GM04503 (cell line): ENCODE data around the gene TAF1B.

Experiments
- DNase-seq: peaks from one replicate; pipeline ENCODE4 v3.0.0-alpha.2; 2012; ENCODE audit warnings: low read depth

The TAF1B gene

GRCh38 chr2:9808334-9809063, 34.8 kb upstream of the TAF1B start:
- DNase-seq, result no peak

- DNase-seq, result no peak
Measured at GRCh38 chr2:9809064-9809356, 34.3 kb upstream of the TAF1B start.

GRCh38 chr2:9809448-9810088, 33.7 kb upstream of the TAF1B start:
- no peak for DNase-seq

- DNase-seq, result no peak
Measured at GRCh38 chr2:9811216-9811615, 32.1 kb upstream of the TAF1B start.

GRCh38 chr2:9811679-9812511, 31.4 kb upstream of the TAF1B start:
- no peak for DNase-seq

GRCh38 chr2:9812945-9813311, 30.3 kb upstream of the TAF1B start:
- no peak for DNase-seq

GRCh38 chr2:9813312-9814128, 29.8 kb upstream of the TAF1B start:
- DNase-seq, result no peak

GRCh38 chr2:9814129-9814868, 29.0 kb upstream of the TAF1B start:
- no peak for DNase-seq

- no peak for DNase-seq
Measured at GRCh38 chr2:9815076-9815475, 28.2 kb upstream of the TAF1B start.

- DNase-seq, result no peak
Measured at GRCh38 chr2:9815844-9816279, 27.4 kb upstream of the TAF1B start.

- no peak for DNase-seq
Measured at GRCh38 chr2:9818097-9818496, 25.2 kb upstream of the TAF1B start.

GRCh38 chr2:9819551-9819950, 23.7 kb upstream of the TAF1B start:
- DNase-seq, result no peak

GRCh38 chr2:9820020-9820973, 23.0 kb upstream of the TAF1B start:
- no peak for DNase-seq

- DNase-seq, result no peak
Measured at GRCh38 chr2:9821805-9822445, 21.3 kb upstream of the TAF1B start.

- no peak for DNase-seq
Measured at GRCh38 chr2:9824441-9824840, 18.8 kb upstream of the TAF1B start.

- DNase-seq, result no peak
Measured at GRCh38 chr2:9824956-9825720, 18.1 kb upstream of the TAF1B start.

GRCh38 chr2:9826208-9826607, 17.1 kb upstream of the TAF1B start:
- no peak for DNase-seq

GRCh38 chr2:9830685-9831410, 12.4 kb upstream of the TAF1B start:
- no peak for DNase-seq
